ENCODE measurements around the gene KRT9.
"Not testable (repeated sequence)": the region's sequence is repeated elsewhere in the genome, so short reads cannot be mapped to it uniquely, and the experiment has no call there.

KRT9 gene

DNA sequence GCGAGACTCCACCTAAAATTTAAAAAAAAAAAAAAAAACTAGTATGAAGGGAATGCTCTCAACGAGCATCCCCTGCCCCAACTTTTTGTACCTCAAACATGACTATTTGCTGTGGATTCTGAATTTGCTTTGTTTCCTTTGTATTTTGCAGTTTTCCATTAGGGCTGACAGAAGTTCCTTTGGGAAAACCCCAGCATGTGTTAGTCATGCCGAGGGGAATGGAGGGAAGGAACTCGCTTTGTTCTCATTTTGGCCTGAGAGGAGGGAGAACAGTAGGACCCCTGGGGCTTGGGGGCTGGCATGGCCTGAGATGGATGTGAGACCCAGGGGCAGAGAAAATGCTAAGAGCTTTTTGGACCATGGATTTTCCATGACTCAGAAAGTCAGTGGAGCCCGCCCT is 20.5 kb downstream of the KRT9 start:
- Histone ChIP-seq H3K36me3 (ENCODE audit: control insufficient read depth, insufficient read depth, low read length, severe bottlenecking) (no peaks in the 10 kb centered on the region), H3K4me3 (ENCODE audit: low read length) (no peak overlapping the region), H3K9me3 (ENCODE audit: control insufficient read depth, low read length) (peaks cover 9% of the 10 kb centered on the region), H3K4me1 (ENCODE audit: control insufficient read depth, insufficient read depth, low read length) (peaks cover 54% of the 10 kb centered on the region), H3K27me3 (replicated peaks; ENCODE audit: control insufficient read depth, insufficient read depth, low read length) (peaks cover 9% of the 10 kb centered on the region), H3K9ac (ENCODE audit: low read length) (no peak overlapping the region)
- no peak for DNase-seq (ENCODE audit: low read depth)

- peak overlapping the region; percentile 70 for H3K9ac ChIP-seq (ENCODE audit: low read length)
- H3K36me3 ChIP-seq (ENCODE audit: control insufficient read depth, insufficient read depth, low read length, severe bottlenecking) = no peaks in the 10 kb centered on the region
- no peak overlapping the region for H3K4me3 ChIP-seq (ENCODE audit: low read length)
- H3K9me3 ChIP-seq (ENCODE audit: control insufficient read depth, low read length) = peaks cover 9% of the 10 kb centered on the region
- peaks cover 49% of the 10 kb centered on the region for H3K4me1 ChIP-seq (ENCODE audit: control insufficient read depth, insufficient read depth, low read length)
- DNase-seq (ENCODE audit: low read depth) = no peak
- no peaks in the 10 kb centered on the region for H3K27me3 ChIP-seq (replicated peaks; ENCODE audit: control insufficient read depth, insufficient read depth, low read length)
Measured at GRCh38 chr17:41549596-41550039, 22.2 kb downstream of the KRT9 start.

DNA sequence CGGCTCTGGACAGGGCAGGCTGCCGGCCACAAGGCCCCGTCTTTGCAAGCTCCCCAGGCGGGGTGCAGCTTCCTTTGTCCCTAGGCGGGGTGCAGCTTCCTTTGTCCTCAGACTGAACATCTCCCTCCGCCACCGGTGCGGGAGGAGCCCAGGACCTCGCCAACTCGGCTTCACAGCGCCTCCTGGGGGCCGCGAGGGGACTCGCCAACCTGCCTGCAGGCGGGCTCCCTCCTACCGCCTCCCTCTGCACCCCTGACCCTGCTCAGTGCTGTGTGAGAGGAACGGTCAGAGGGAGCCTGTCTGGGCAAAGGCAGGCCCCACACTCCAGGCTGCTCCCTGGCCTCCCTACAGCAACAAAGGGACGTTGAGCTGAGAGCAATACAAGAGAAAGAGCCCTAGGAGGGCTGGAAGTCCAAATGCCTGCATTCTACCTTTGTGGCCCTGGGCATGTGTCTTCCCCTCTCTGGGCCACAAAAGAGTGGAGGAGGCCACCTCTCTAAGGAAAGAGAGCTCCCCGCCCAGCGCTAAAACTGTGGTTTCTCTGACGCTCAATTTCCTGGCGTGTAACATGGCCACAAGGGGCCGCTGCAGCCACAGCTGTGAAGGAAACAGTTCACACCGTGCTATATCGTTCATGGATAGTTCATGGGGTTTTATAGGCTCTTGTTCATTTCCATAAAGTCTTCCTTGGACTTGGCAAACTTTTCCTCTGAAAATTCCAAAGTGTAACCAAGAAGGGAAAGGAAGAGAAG is 22.8 kb downstream of the KRT9 start:
- H3K4me3 ChIP-seq (ENCODE audit: low read length) = peak overlapping the region; percentile 43
- no peaks in the 10 kb centered on the region for H3K36me3 ChIP-seq (ENCODE audit: control insufficient read depth, insufficient read depth, low read length, severe bottlenecking)
- H3K9me3 ChIP-seq (ENCODE audit: control insufficient read depth, low read length) = peaks cover 9% of the 10 kb centered on the region
- peaks cover 43% of the 10 kb centered on the region for H3K4me1 ChIP-seq (ENCODE audit: control insufficient read depth, insufficient read depth, low read length)
- peak; percentile 95 for DNase-seq (ENCODE audit: low read depth)
- no peaks in the 10 kb centered on the region for H3K27me3 ChIP-seq (replicated peaks; ENCODE audit: control insufficient read depth, insufficient read depth, low read length)
- peak overlapping the region; percentile 70 for H3K9ac ChIP-seq (ENCODE audit: low read length)

DNA sequence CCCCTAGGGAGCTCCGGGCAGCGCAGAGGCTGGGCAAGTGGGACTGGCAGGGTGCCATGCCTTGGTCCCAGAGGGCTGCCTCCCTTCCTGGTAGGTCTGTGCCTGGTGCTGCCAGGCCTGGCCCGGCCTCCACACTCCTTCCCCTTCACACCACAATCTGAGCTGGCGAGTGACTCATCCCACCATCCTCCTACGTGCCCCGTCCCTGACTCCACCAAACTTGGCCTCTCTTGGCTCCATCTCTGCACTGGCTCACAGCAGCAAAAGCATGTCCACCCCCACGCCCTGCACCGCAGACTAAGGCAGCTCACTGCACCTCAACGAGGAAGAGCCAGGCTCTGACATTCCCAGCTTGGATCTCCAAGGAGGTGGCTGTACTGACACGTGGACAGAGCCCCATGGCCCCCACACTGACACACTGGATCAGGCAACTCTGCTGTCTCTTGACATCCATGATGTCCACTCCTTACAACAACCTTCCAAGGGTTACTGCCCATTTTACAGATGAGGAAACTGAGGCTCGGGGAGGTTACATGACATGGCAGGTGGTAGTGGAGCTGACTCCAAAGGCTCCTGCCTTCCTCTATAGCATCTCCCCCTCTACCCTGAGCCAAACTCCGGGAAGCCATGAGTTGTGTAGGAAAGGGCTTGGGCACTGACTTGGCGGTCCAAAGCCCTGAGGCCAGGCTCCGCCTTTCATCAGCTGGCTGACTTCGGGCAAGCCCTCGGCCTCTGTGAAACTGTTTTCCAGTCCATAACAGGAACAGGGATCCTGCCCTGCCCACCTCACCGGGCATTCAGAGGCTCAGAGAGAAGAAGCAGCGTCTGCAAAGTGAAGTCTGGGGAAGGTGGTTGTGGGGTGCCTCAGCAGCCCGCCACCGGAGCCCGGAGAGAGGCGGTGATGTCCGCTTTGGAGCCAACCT is 23.7 kb downstream of the KRT9 start:
- H3K9ac ChIP-seq (ENCODE audit: low read length) = peak overlapping the region; percentile 70
- peak; percentile 91 for DNase-seq (ENCODE audit: low read depth)
- H3K4me3 ChIP-seq (ENCODE audit: low read length) = peak overlapping the region; percentile 43

DNA sequence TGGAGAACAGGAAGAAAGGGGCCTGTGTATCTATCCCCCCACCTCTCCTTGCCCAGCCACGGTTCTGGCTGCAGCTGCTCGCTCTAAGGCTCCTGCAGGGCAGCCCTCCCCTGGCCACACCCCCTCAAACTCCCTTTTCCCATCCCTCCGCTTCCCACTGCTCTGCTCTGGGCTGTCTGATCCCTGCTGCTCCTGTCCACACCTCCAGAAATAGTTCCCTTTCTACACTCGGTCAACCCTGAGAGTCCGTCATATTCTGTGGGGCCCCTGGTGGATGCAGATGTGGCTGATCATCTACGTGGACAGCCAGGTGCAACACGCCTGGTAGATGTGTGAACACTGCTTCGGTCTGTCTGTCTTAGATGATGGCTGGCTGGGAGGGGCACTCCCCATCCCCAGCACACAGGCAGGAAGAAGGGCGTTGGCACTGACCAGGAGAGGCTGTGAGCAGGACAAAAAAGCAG is 24.4 kb downstream of the KRT9 start:
- no peak for DNase-seq (ENCODE audit: low read depth)
- Histone ChIP-seq H3K36me3 (ENCODE audit: control insufficient read depth, insufficient read depth, low read length, severe bottlenecking) (no peaks in the 10 kb centered on the region), H3K9ac (ENCODE audit: low read length) (no peak overlapping the region), H3K9me3 (ENCODE audit: control insufficient read depth, low read length) (peaks cover 9% of the 10 kb centered on the region), H3K27me3 (replicated peaks; ENCODE audit: control insufficient read depth, insufficient read depth, low read length) (no peaks in the 10 kb centered on the region), H3K4me1 (ENCODE audit: control insufficient read depth, insufficient read depth, low read length) (peaks cover 35% of the 10 kb centered on the region), H3K4me3 (ENCODE audit: low read length) (no peak overlapping the region)

More for the DNA sequence above, 23.7 kb downstream of the KRT9 start:
- H3K36me3 ChIP-seq (ENCODE audit: control insufficient read depth, insufficient read depth, low read length, severe bottlenecking) = no peaks in the 10 kb centered on the region
- peaks cover 35% of the 10 kb centered on the region for H3K4me1 ChIP-seq (ENCODE audit: control insufficient read depth, insufficient read depth, low read length)
- peaks cover 9% of the 10 kb centered on the region for H3K9me3 ChIP-seq (ENCODE audit: control insufficient read depth, low read length)
- no peaks in the 10 kb centered on the region for H3K27me3 ChIP-seq (replicated peaks; ENCODE audit: control insufficient read depth, insufficient read depth, low read length)

DNA sequence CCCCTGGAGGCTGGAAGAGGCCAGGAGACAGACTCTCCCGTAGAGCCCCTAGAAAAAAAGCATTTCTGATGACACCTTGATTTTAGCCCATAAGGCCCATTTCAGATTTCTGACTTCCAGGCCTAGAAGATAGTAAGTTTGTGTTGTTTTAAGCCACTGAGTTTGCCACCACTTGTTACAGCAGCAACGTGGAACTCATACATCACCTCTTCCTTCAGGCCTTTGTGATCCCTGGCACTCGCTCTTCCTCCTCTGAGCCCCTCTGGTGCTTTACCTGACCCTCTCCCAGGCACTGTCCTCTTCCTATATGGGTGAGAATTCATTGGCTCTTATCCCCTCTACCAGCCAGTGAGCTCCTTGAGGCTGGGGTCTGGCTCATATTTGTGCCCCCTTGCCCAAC is 25.0 kb downstream of the KRT9 start:
- Histone ChIP-seq H3K4me1 (ENCODE audit: control insufficient read depth, insufficient read depth, low read length) (peaks cover 33% of the 10 kb centered on the region), H3K27me3 (replicated peaks; ENCODE audit: control insufficient read depth, insufficient read depth, low read length) (no peaks in the 10 kb centered on the region), H3K9me3 (ENCODE audit: control insufficient read depth, low read length) (peaks cover 9% of the 10 kb centered on the region), H3K9ac (ENCODE audit: low read length) (no peak overlapping the region), H3K4me3 (ENCODE audit: low read length) (no peak overlapping the region), H3K36me3 (ENCODE audit: control insufficient read depth, insufficient read depth, low read length, severe bottlenecking) (no peaks in the 10 kb centered on the region)
- no peak for DNase-seq (ENCODE audit: low read depth)

GRCh38 chr17:41545829-41546410 is 25.9 kb downstream of the KRT9 start:
- no peak overlapping the region for H3K9ac ChIP-seq (ENCODE audit: low read length)
- H3K27me3 ChIP-seq (replicated peaks; ENCODE audit: control insufficient read depth, insufficient read depth, low read length) = no peaks in the 10 kb centered on the region
- peaks cover 9% of the 10 kb centered on the region for H3K9me3 ChIP-seq (ENCODE audit: control insufficient read depth, low read length)
- H3K4me1 ChIP-seq (ENCODE audit: control insufficient read depth, insufficient read depth, low read length) = peaks cover 28% of the 10 kb centered on the region
- no peak overlapping the region for H3K4me3 ChIP-seq (ENCODE audit: low read length)
- DNase-seq (ENCODE audit: low read depth) = no peak
- no peaks in the 10 kb centered on the region for H3K36me3 ChIP-seq (ENCODE audit: control insufficient read depth, insufficient read depth, low read length, severe bottlenecking)

- no peak for DNase-seq (ENCODE audit: low read depth)
- no peaks in the 10 kb centered on the region for H3K36me3 ChIP-seq (ENCODE audit: control insufficient read depth, insufficient read depth, low read length, severe bottlenecking)
- H3K9me3 ChIP-seq (ENCODE audit: control insufficient read depth, low read length) = peaks cover 9% of the 10 kb centered on the region
- H3K4me3 ChIP-seq (ENCODE audit: low read length) = no peak overlapping the region
- no peaks in the 10 kb centered on the region for H3K27me3 ChIP-seq (replicated peaks; ENCODE audit: control insufficient read depth, insufficient read depth, low read length)
- no peak overlapping the region for H3K9ac ChIP-seq (ENCODE audit: low read length)
- H3K4me1 ChIP-seq (ENCODE audit: control insufficient read depth, insufficient read depth, low read length) = peaks cover 26% of the 10 kb centered on the region
Measured at GRCh38 chr17:41544935-41545334, 26.9 kb downstream of the KRT9 start.

GRCh38 chr17:41544491-41544892 is 27.4 kb downstream of the KRT9 start:
- peaks cover 21% of the 10 kb centered on the region for H3K4me1 ChIP-seq (ENCODE audit: control insufficient read depth, insufficient read depth, low read length)
- no peak overlapping the region for H3K4me3 ChIP-seq (ENCODE audit: low read length)
- H3K9ac ChIP-seq (ENCODE audit: low read length) = no peak overlapping the region
- DNase-seq (ENCODE audit: low read depth) = no peak
- H3K36me3 ChIP-seq (ENCODE audit: control insufficient read depth, insufficient read depth, low read length, severe bottlenecking) = no peaks in the 10 kb centered on the region
- peaks cover 9% of the 10 kb centered on the region for H3K9me3 ChIP-seq (ENCODE audit: control insufficient read depth, low read length)
- H3K27me3 ChIP-seq (replicated peaks; ENCODE audit: control insufficient read depth, insufficient read depth, low read length) = no peaks in the 10 kb centered on the region

DNA sequence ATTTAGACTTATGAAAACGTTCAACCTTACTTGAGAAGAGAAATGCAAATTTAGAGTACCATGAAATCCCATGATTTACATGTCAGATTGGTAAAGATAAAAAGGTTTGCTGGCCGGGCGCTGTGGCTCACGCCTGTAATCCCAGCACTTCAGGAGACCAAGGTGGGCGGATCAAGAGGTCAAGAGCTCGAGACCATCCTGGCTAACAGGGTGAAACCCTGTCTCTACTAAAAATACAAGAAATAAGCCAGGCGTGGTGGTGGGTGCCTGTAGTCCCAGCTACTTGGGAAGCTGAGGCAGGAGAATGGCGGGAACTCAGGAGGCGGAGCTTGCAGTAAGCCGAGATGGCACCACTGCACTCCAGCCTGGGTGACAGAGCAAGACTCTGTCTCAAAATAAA is 29.1 kb downstream of the KRT9 start:
- H3K9me3 ChIP-seq (ENCODE audit: control insufficient read depth, low read length) = not testable (repeated sequence)

GRCh38 chr17:41542357-41542756 is 29.5 kb downstream of the KRT9 start:
- peaks cover 9% of the 10 kb centered on the region for H3K9me3 ChIP-seq (ENCODE audit: control insufficient read depth, low read length)
- H3K36me3 ChIP-seq (ENCODE audit: control insufficient read depth, insufficient read depth, low read length, severe bottlenecking) = no peaks in the 10 kb centered on the region
- no peak overlapping the region for H3K4me3 ChIP-seq (ENCODE audit: low read length)
- no peaks in the 10 kb centered on the region for H3K27me3 ChIP-seq (replicated peaks; ENCODE audit: control insufficient read depth, insufficient read depth, low read length)
- DNase-seq (ENCODE audit: low read depth) = no peak
- peaks cover 7% of the 10 kb centered on the region for H3K4me1 ChIP-seq (ENCODE audit: control insufficient read depth, insufficient read depth, low read length)
- no peak overlapping the region for H3K9ac ChIP-seq (ENCODE audit: low read length)

More for the DNA sequence above, 29.1 kb downstream of the KRT9 start:
- H3K9ac ChIP-seq (ENCODE audit: low read length); H3K4me3 ChIP-seq (ENCODE audit: low read length); DNase-seq (ENCODE audit: low read depth); H3K27me3 ChIP-seq (replicated peaks; ENCODE audit: control insufficient read depth, insufficient read depth, low read length); H3K36me3 ChIP-seq (ENCODE audit: control insufficient read depth, insufficient read depth, low read length, severe bottlenecking); H3K4me1 ChIP-seq (ENCODE audit: control insufficient read depth, insufficient read depth, low read length): not testable (repeated sequence)
